OCI-M2 (cell line): Measurements from ENCODE around the gene SH3RF3.

Experiments
- DNase-seq: peaks from one replicate; lab custom pipeline; 2025; ENCODE audit not compliant: unreplicated experiment; lab: John Stamatoyannopoulos, UW

SH3RF3 gene

DNA sequence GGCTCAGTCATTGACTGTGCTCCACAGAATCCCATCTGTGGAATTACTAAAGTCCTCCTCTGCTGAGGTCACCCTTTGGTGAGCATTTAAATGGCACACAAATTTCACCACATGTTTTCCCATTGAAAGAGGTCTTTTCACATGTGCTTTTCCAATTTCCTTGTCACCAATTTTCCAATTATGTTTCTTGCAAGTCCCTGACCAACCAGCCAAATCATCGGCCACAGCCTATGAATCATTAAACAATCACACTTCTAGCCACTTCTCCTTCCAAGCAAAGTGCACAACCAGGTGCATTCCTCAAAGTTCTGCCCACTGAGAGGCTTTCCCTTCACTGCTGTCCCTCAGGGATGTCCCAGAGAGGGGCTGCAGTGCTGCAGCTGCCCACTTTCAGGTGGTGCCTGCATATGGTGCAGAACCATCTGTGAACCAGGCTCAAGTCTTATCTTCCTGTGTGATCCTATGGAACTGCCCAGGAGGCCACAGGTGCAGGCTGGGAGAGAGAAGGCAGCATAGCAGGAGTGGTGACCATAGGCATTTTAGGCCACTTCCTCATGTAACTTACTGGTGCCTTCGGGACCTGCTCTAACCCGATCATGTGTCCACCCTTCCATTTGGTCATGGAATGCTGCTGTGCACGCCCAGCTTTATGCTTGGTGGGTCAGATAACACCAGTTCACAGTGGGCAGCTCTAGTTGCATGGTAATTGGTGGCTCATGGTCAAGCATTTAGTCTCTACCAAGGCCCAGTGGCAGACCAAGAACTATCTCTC lies 331.7 kb downstream of the SH3RF3 start:
- no peak for DNase-seq

DNA sequence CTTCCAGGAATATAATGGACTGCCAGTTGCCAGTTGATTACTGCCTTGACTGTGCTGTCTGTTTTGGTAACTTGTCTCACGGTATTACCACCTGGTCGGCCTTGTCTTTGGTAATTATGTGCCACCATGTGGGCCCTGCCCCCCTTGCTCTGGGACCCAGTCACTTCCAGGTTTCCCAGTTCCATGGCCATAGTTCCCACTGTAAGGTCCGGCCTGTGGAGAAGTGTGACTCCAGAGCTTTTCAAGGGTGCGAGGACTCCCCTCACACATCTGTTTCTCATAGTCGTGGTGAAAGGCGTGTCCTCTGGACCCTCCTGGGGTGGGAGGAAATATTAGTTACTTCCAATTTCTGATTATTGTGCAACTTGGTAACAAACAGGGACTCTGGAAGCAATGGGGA lies 334.2 kb downstream of the SH3RF3 start:
- DNase-seq = no peak

- DNase-seq = no peak
These were observed 334.9 kb downstream of the SH3RF3 start for GRCh38 chr2:109463891-109464290.

DNA sequence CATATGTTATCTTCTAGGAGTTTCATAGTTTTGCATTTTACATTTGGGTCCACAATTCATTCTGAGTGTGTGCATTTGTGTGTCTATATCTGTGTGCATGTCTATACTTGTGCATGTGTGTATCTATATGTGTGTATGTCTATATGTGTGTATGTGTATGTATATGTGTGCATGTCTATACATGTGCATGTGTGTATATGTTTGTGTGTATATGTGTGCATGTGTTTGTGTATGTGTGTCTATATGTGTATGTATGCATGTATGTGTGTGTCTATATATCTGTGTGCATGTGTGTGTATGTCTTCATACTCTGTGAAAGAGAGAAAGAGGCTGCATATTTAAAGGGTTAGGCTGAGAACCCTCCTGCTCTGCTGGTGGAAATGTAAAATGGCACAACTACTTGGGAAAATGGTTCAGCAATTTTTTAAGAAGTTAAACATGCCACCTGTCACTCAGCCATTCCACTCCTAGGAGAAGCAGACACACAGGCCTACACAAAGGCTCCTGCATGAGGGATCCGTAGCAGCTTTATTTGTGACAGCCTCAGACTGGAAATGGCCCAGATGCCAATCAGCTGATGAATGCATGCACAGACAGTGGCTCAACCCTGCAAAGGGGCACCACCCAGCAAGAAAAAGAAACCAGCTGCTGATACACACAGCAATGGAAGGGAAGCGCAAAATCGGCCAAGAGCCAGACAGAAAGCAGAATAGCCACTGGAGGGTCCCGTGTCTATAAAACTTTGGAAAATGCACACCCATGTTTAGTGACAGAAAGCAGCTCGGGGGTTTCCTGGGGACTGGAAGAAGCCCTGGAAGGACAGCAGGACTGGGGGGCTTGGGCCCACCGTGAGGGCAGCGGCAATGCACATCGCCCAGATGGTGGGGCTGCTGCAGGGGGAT lies 337.9 kb downstream of the SH3RF3 start:
- DNase-seq = no peak

DNA sequence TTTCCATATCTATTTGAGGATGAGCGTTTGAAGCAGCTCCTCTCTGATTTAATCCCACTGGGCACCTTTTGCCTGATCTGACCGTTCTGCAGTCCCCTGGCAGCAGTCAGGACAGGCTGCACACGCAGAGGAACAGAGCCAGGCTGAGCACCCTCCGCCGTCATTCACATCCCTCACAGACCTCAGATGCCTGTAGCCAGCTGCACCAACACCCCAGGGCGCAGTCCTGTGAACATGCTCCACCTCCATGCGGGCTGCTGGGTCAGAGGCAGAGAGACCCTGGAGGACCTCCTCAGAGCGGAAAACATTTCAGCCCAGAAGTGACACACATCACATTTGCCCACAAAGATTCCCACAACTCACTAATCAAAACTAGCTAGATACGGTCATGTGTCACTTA lies 338.7 kb downstream of the SH3RF3 start:
- no peak for DNase-seq

DNA sequence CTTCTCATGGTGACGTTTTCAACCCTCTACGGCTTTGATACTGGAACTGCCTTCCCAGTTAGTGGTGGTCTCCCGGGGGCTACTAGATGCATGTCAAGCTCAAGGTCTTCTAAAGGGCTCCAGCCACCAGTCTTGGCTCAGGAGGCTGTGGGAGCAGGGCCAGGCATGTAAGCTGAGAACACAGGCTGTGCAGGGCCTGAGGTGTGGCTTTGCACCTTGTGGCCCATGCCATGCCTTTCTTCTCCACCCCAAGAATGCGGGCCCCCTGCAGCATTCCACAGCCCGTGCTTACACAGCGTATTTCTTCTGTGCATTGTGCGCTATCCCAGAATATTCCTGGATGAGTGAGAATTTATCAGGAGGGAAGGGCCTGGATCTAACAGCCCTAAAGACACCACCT lies 339.9 kb downstream of the SH3RF3 start:
- no peak for DNase-seq

DNA sequence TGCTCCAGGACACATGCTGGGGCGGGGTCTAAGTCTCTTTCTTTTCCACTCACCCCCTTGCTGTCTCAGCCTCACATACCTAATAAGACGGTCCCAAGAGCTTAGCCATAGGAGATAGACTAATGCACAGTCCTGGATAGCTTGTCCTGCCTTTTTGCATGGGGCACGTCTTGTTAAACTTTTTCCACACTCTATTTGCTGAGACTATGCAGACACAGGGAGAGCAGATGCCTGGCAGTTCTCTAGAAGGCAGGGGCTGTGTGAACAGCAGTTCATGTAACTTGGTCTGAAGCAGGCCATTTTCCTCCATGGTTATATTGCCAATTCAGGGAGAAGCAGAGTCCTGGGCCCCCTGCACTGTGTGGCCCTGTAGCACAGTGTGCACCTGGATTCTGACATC lies 342.7 kb downstream of the SH3RF3 start:
- DNase-seq = no peak

- DNase-seq = no peak
These were observed 343.4 kb downstream of the SH3RF3 start for GRCh38 chr2:109472331-109472959.

GRCh38 chr2:109472974-109473373 lies 344.0 kb downstream of the SH3RF3 start:
- no peak for DNase-seq

- no peak for DNase-seq
These were observed 344.8 kb downstream of the SH3RF3 start for GRCh38 chr2:109473616-109474318.

GRCh38 chr2:109474319-109474825 lies 345.4 kb downstream of the SH3RF3 start:
- DNase-seq = no peak

DNA sequence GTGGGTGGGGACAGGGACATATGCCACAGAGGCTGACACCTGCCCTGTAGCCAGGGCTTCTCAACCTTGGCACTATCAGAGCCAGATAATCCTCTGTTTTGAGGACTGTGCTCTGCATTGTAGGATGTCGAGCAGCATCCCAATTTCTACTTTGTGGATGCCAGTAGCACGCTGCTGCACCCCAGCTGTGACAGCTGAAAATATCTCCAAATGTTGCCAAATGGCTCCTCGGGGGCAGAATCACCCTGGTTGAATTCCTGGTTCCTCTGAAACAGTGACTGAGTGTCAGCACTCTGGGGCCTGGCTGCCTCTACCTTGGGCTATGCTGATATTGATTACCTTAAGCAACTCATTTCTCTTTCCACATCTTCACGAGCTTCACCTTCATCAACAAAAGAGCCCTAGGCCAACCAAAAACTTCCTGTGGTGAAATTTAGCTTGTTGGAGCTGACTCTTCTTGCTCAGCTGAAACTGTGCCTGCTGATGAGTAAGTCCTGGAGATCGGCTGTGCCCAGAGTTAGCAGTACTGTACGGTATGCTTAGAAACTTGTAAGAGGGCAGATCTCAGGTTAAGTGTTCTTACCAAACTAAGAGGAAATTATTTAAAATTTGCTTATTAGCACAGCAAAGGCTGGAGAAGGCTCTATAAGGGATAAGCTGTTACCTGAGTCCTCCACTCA lies 346.7 kb downstream of the SH3RF3 start:
- no peak for DNase-seq

DNA sequence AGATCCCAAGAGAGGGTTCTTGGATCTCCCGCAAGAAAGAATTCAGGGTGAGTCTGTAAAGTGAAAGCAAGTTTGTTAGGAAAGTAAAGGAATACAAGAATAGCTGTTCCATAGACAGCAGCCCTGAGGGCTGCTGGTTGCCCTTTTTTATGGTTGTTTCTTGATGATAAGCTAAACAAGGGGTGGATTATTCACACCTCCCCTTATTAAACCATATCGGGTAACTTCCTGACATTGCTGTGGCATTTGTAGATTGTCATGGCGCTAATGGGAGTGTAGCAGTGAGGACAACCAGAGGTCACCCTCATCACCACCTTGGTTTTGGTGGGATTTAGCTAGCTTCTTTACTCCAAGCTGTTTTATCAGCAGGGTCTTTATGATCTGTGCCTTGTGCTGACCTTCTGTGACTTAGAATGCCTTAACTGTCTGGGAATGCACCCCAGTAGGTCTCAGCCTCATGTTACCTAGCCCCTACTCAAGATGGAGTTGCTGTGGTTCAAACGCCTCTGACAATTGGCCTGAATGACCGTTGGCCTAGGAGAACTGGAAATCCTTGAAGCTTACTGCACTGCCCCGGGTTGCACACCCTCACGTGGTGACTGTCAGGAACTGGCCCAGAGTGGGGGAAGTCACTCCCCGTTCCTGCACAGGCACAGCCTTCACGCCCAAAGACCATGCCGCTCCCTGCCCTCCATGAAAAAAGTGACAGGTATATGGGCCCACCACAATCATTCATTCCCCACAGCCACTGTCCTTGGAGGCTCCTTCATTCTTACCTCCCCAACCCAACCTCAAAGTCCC lies 347.8 kb downstream of the SH3RF3 start:
- DNase-seq = no peak

GRCh38 chr2:109478906-109479493 lies 350.0 kb downstream of the SH3RF3 start:
- no peak for DNase-seq

- DNase-seq = no peak
These were observed 350.8 kb downstream of the SH3RF3 start for GRCh38 chr2:109479804-109480203.

DNA sequence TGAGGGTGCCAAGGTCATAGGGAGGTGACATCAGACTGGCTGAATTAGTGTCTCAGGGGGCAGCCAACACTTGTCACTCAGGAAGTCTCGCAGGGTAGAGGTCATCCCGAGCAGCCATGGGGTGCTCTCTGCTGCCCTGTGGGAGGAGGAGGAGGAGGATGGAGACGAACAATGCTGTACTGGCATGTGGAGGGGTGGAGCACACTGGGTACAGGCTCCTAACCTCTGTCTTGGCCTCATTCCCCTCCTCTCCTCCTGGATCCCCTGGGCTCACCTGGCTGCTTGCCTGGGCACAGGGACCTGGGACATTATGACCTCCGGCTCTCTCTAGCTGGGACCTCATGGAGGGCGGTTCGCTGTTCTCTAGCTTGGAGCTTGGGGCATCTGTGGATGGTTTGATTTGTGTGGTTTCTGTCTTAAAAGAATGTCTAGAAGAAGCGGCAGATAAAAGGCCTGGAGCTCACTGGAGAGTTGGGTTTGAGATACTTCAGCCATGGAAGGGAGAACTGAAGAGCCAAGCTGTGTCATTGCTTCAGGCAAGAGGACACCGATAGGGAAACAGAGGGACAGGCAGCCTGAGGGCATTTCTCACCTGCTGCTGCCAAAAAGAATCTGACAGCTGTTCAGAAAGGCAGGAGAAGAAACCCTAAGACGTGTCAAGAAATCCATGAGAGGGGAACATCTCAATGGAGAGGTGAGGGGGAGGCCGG lies 351.6 kb downstream of the SH3RF3 start:
- no peak for DNase-seq

DNA sequence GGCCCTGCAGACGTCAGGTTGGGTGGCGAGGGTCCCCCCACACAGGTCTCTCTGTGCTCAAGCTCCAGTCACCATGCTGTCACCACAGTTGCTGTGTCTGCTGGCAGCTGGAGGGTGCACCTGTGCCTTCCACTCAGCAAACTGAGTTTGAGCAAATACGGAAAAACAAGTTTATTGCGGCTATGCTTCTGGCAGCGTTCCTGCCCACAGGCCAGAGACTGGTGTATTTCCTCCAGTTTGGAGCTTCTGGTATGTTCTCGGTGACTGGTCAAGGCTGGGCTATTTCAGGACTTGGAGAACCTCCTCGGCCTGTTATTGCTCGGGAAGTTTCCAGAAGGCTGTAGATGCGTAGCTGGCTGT lies 352.2 kb downstream of the SH3RF3 start:
- no peak for DNase-seq

GRCh38 chr2:109481599-109481998 lies 352.6 kb downstream of the SH3RF3 start:
- DNase-seq = no peak
